ENCODE data around the gene ABI3BP.
A peak's percentile ranks its signal among the peaks of the same experiment; 100 is the strongest.

Gene ABI3BP

GRCh38 chr3:100993309-100993708, at the start of gene ABI3BP:
TSS of gene ABI3BP (minus strand) at chr3:100993421. CDS start at chr3:100993384, 37 bp downstream.
- peak; percentile 5 for DNase-seq (ENCODE audit: low read depth)
- no peak within 1 kb of the TSS for H3K4me3 ChIP-seq (ENCODE audit: low read depth, low read length)
- TF ChIP-seq MYC (IDR thresholded peaks at IDR 0.05; ENCODE audit: low read depth, low read length): no peak
- TF ChIP-seq MAX (IDR thresholded peaks at IDR 0.05; ENCODE audit: low read depth, low read length): no peak

GRCh38 chr3:101039285-101039684, 46.1 kb upstream of the ABI3BP start:
- TF ChIP-seq MAX (IDR thresholded peaks at IDR 0.05; ENCODE audit: low read depth, low read length) (no peak), MYC (IDR thresholded peaks at IDR 0.05; ENCODE audit: low read depth, low read length) (no peak), POLR2A (IDR thresholded peaks at IDR 0.05; ENCODE audit: extremely low read depth, insufficient read length) (no peak), CTCF (IDR thresholded peaks at IDR 0.05; ENCODE audit: low read depth, low read length) (no peak)
- H3K4me3 ChIP-seq (ENCODE audit: low read depth, low read length): no peak overlapping the region
- no peak for DNase-seq (ENCODE audit: low read depth)

- no peak for DNase-seq (ENCODE audit: low read depth)
- no peak for TF ChIP-seq CTCF (IDR thresholded peaks at IDR 0.05; ENCODE audit: low read depth, low read length)
- no peak for TF ChIP-seq POLR2A (IDR thresholded peaks at IDR 0.05; ENCODE audit: extremely low read depth, insufficient read length)
- TF ChIP-seq MAX (IDR thresholded peaks at IDR 0.05; ENCODE audit: low read depth, low read length): no peak
- TF ChIP-seq MYC (IDR thresholded peaks at IDR 0.05; ENCODE audit: low read depth, low read length): no peak
- H3K4me3 ChIP-seq (ENCODE audit: low read depth, low read length): no peak overlapping the region
Measured at GRCh38 chr3:101038880-101039279, 45.7 kb upstream of the ABI3BP start.

- no peak for DNase-seq (ENCODE audit: low read depth)
- H3K4me3 ChIP-seq (ENCODE audit: low read depth, low read length): no peak overlapping the region
- TF ChIP-seq POLR2A (IDR thresholded peaks at IDR 0.05; ENCODE audit: extremely low read depth, insufficient read length) (no peak), CTCF (IDR thresholded peaks at IDR 0.05; ENCODE audit: low read depth, low read length) (no peak), MAX (IDR thresholded peaks at IDR 0.05; ENCODE audit: low read depth, low read length) (no peak), MYC (IDR thresholded peaks at IDR 0.05; ENCODE audit: low read depth, low read length) (no peak)
Measured at GRCh38 chr3:101038393-101038792, 45.2 kb upstream of the ABI3BP start.

GRCh38 chr3:101037613-101038012, 44.4 kb upstream of the ABI3BP start:
- TF ChIP-seq POLR2A (IDR thresholded peaks at IDR 0.05; ENCODE audit: extremely low read depth, insufficient read length) (no peak), MYC (IDR thresholded peaks at IDR 0.05; ENCODE audit: low read depth, low read length) (no peak), MAX (IDR thresholded peaks at IDR 0.05; ENCODE audit: low read depth, low read length) (no peak), CTCF (IDR thresholded peaks at IDR 0.05; ENCODE audit: low read depth, low read length) (no peak)
- no peak overlapping the region for H3K4me3 ChIP-seq (ENCODE audit: low read depth, low read length)

GRCh38 chr3:101036676-101037075, 43.5 kb upstream of the ABI3BP start:
- no peak for DNase-seq (ENCODE audit: low read depth)
- H3K4me3 ChIP-seq (ENCODE audit: low read depth, low read length): no peak overlapping the region
- TF ChIP-seq POLR2A (IDR thresholded peaks at IDR 0.05; ENCODE audit: extremely low read depth, insufficient read length): no peak
- TF ChIP-seq CTCF (IDR thresholded peaks at IDR 0.05; ENCODE audit: low read depth, low read length): no peak
- TF ChIP-seq MYC (IDR thresholded peaks at IDR 0.05; ENCODE audit: low read depth, low read length): no peak
- no peak for TF ChIP-seq MAX (IDR thresholded peaks at IDR 0.05; ENCODE audit: low read depth, low read length)

More at GRCh38 chr3:101037613-101038012, 44.4 kb upstream of the ABI3BP start:
- no peak for DNase-seq (ENCODE audit: low read depth)

Measured in NB4 (cell line).